ENCODE measurements around the gene PELI2. TPM values are rescaled to one million over a fixed set of nuclear protein-coding genes. Genes with fewer than 3 reads are reported as not detected.

Gene PELI2
- total and polyA plus RNA-seq, 2 experiments from 2014 or later, result 8.0 to 24.5 TPM

GRCh38 chr14:56212521-56212920, 94.3 kb downstream of the PELI2 start:
- Histone ChIP-seq H3K27me3 (ENCODE audit: insufficient read depth) (no peaks in the 10 kb centered on the region), H3K79me2 (replicated peaks; ENCODE audit: insufficient read depth) (peaks cover under 1% of the 10 kb centered on the region), H3K9me2 (ENCODE audit: insufficient read depth) (no peaks in the 10 kb centered on the region), H3K4me2 (no peak overlapping the region), H3K4me1 (ENCODE audit: insufficient read depth) (peaks cover 4% of the 10 kb centered on the region; the same call in 1 of the 2 replicates), H3F3A (replicated peaks; ENCODE audit: low read depth) (no peaks in the 10 kb centered on the region), H3K36me3 (ENCODE audit: insufficient read depth) (no peaks in the 10 kb centered on the region), H2AFZ (no peak overlapping the region), H3K4me3 (no peak overlapping the region), H3K27ac (ENCODE audit: low read depth) (no peak overlapping the region), H4K20me1 (replicated peaks; ENCODE audit: insufficient read depth) (peaks cover under 1% of the 10 kb centered on the region; the same call in 1 of the 2 replicates)
- Mint-ChIP-seq H3K4me1 (peaks cover 21% of the 10 kb centered on the region), H3K27ac (no peak overlapping the region), H3K27me3 (ENCODE audit: insufficient read depth, low read depth, poor library complexity) (peaks cover 4% of the 10 kb centered on the region), H3K4me3 (no peak overlapping the region), H3K36me3 (ENCODE audit: low read depth) (no peaks in the 10 kb centered on the region), H3K9me3 (no peaks in the 10 kb centered on the region; the same call in 2 of the 3 replicates)
- DNase-seq (ENCODE audit: low spot score), result no peak
- no peak for ATAC-seq
- no peak for TF ChIP-seq JUNB (IDR thresholded peaks at IDR 0.05; ENCODE audit: unreplicated experiment)
- no peak for TF ChIP-seq POLR2AphosphoS5 (IDR thresholded peaks at IDR 0.05; ENCODE audit: low read depth)
- no peak for TF ChIP-seq ZNF462 (CRISPR knock-in tag; IDR thresholded peaks at IDR 0.05)
- TF ChIP-seq EZH2phosphoT487 (IDR thresholded peaks at IDR 0.05; ENCODE audit: unreplicated experiment), result no peak
- TF ChIP-seq REST (IDR thresholded peaks at IDR 0.05; ENCODE audit: unreplicated experiment), result no peak
- TF ChIP-seq CREB1 (CRISPR knock-in tag; IDR thresholded peaks at IDR 0.05; ENCODE audit: low read depth), result no peak
- no peak for TF ChIP-seq EZH2 (IDR thresholded peaks at IDR 0.05; ENCODE audit: low read depth, unreplicated experiment)
- TF ChIP-seq ZNF114 (CRISPR knock-in tag; IDR thresholded peaks at IDR 0.05), result no peak
- no peak for TF ChIP-seq NANOG (IDR thresholded peaks at IDR 0.05; ENCODE audit: borderline replicate concordance)
- no peak for TF ChIP-seq ZNF331 (CRISPR knock-in tag; IDR thresholded peaks at IDR 0.05; ENCODE audit: low read depth)
- TF ChIP-seq STAT1 (IDR thresholded peaks at IDR 0.05; ENCODE audit: unreplicated experiment), result no peak
- TF ChIP-seq, protein P1, sequence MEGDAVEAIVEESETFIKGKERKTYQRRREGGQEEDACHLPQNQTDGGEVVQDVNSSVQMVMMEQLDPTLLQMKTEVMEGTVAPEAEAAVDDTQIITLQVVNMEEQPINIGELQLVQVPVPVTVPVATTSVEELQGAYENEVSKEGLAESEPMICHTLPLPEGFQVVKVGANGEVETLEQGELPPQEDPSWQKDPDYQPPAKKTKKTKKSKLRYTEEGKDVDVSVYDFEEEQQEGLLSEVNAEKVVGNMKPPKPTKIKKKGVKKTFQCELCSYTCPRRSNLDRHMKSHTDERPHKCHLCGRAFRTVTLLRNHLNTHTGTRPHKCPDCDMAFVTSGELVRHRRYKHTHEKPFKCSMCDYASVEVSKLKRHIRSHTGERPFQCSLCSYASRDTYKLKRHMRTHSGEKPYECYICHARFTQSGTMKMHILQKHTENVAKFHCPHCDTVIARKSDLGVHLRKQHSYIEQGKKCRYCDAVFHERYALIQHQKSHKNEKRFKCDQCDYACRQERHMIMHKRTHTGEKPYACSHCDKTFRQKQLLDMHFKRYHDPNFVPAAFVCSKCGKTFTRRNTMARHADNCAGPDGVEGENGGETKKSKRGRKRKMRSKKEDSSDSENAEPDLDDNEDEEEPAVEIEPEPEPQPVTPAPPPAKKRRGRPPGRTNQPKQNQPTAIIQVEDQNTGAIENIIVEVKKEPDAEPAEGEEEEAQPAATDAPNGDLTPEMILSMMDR (conservative IDR thresholded peaks at IDR 0.05; ENCODE audit: low read depth in 2 of 2), result no peak
- no peak for TF ChIP-seq ETS1 (IDR thresholded peaks at IDR 0.05)

All from GM23338 (cell line).